Measurements from ENCODE around the gene SND1.

The SND1 gene

DNA sequence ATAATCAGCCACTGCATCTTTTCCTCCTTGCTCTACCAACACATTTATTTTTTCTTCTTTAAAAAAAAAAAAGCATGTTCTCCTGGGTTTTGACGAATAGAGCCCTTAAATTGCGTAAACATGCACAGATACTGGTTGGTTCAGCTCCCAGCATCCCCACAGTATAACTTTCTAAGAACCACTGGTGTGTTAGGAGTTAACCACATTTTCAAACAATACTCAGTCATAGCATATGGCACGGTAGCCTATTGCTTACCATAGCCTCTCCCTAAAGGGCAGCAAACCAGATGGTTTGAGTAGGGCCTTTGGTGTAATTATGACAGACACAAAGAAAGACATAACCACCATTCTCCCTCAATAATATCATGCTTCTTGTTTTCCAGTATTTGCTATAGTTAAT, 234.3 kb downstream of the SND1 start:
- DNase-seq (ENCODE audit: low read depth) = peak; percentile 46
- H3K4me3 ChIP-seq (replicated peaks; ENCODE audit: low read depth, low read length) = no peak overlapping the region
- TF ChIP-seq, protein P1, sequence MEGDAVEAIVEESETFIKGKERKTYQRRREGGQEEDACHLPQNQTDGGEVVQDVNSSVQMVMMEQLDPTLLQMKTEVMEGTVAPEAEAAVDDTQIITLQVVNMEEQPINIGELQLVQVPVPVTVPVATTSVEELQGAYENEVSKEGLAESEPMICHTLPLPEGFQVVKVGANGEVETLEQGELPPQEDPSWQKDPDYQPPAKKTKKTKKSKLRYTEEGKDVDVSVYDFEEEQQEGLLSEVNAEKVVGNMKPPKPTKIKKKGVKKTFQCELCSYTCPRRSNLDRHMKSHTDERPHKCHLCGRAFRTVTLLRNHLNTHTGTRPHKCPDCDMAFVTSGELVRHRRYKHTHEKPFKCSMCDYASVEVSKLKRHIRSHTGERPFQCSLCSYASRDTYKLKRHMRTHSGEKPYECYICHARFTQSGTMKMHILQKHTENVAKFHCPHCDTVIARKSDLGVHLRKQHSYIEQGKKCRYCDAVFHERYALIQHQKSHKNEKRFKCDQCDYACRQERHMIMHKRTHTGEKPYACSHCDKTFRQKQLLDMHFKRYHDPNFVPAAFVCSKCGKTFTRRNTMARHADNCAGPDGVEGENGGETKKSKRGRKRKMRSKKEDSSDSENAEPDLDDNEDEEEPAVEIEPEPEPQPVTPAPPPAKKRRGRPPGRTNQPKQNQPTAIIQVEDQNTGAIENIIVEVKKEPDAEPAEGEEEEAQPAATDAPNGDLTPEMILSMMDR (IDR thresholded peaks at IDR 0.05; ENCODE audit: low read length, missing control alignments) = no peak

DNA sequence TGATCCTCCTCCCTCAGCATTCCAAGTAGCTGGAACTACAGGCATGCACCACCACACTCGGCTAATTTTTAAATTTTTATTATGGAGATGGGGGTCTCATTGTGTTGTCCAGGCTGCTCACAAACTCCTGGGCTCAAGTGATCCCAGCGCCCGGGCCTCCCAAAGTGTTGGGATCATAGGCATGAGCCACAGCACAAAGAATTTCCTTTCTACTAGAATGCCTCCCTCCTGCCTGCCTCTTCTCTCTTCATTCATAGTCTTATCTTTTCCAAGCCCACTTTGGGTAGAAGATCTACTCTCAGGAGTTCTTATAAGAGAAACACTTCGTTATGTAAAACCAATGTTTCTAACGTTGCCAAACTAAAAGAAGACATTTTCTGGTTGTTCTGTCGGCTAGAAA, 235.1 kb downstream of the SND1 start:
- H3K4me3 ChIP-seq (replicated peaks; ENCODE audit: low read depth, low read length) = no peak overlapping the region
- DNase-seq (ENCODE audit: low read depth) = no peak
- TF ChIP-seq, protein P1 (IDR thresholded peaks at IDR 0.05; ENCODE audit: low read length, missing control alignments) = no peak

DNA sequence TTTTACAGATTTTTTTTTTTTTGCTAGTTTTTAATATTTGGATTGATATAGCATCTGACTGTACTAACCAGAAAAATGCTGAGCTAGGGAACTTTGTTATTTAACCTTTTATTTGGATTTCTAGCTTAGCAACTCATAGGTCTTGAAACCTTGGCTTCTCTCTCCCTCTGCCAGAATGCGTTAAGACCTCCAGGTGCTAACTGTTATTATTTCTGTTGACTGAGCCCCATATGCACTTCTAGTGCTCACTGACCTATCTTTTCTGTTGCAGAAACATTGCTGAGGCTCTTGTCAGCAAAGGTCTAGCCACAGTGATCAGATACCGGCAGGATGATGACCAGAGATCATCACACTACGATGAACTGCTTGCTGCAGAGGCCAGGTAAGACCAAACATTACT, 235.6 kb downstream of the SND1 start:
- no peak overlapping the region for H3K4me3 ChIP-seq (replicated peaks; ENCODE audit: low read depth, low read length)
- no peak for DNase-seq (ENCODE audit: low read depth)
- TF ChIP-seq, protein P1 (IDR thresholded peaks at IDR 0.05; ENCODE audit: low read length, missing control alignments) = no peak

DNA sequence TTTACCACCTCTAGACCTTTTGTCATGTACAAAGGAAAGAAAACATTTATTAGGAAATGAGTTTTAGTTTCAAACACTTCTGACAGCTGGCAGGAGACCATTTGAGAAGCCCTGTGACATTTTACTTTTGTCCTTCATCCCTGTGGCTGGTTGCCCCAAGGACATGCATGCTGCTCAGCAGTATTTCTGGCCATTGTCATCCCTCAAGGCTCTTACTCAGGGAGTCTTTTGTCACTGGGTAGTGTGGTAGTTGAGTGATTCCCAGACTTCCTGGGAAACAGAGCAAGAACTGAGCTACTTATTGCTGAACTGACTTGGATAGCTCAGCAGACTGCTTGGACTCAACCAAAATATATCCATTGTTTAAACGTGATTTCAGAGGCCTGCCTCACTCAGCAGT, 236.4 kb downstream of the SND1 start:
- TF ChIP-seq, protein P1 (IDR thresholded peaks at IDR 0.05; ENCODE audit: low read length, missing control alignments) = no peak

DNA sequence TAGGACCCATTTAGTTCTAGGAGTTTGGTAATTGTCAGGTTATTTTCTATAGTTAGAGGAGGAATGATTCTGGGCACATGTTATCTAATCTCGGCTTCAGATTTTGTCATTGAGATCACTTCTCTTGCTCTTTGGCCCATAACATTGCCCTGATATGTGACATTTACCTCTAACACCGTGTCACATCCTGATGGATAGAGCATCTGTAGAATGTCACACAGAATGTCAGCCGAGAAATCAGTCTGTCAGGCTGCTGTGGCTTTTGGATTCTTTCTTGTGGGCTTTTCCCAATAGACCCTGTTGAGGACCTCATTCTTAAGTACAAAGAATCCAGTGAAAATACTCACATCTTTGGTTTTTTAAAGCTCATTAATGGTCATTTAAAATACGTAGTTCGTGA, 236.8 kb downstream of the SND1 start:
- H3K4me3 ChIP-seq (replicated peaks; ENCODE audit: low read depth, low read length) = no peak overlapping the region
- no peak for DNase-seq (ENCODE audit: low read depth)
- TF ChIP-seq, protein P1 (IDR thresholded peaks at IDR 0.05; ENCODE audit: low read length, missing control alignments) = no peak

More for the DNA sequence above, 236.4 kb downstream of the SND1 start:
- no peak overlapping the region for H3K4me3 ChIP-seq (replicated peaks; ENCODE audit: low read depth, low read length)
- DNase-seq (ENCODE audit: low read depth) = no peak

DNA sequence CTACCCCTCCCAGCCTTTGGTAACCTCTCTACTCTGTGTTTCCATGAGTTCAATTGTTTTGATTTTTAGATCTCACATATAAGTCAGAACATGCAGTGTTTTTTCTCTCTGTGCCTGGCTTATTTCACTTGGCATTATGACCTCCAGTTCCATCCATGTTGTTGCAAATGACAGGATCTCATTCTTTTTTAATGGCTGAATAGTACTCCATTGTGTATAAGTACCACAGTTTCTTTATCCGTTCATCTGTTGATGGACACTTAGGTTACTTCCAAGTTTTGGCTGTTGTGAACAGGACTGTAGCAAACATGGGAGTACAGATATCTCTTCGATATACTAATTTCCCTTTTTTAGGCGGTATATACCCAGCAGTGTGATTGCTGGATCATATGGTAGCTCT, 237.7 kb downstream of the SND1 start:
- no peak overlapping the region for H3K4me3 ChIP-seq (replicated peaks; ENCODE audit: low read depth, low read length)
- TF ChIP-seq, protein P1 (IDR thresholded peaks at IDR 0.05; ENCODE audit: low read length, missing control alignments) = no peak
- DNase-seq (ENCODE audit: low read depth) = no peak

DNA sequence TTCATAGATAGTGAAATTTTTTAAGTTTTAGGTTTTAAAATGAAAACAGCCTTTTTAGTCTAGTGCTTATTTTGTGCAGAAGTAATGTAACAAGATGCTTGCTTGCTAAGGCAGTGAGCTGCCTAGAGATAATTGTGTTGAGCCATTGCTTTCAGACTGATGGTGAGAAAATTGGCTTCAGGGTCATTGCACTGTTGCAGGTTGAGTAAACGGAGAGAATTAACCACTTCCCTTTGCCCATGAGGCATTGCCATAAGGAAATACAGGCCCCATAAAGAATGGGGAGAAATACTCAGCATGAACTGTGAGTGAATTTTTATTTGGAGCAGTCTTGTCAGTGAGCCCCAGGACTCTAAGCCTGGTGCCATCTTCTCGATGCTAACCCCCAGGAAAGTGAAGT, 238.7 kb downstream of the SND1 start:
- no peak for DNase-seq (ENCODE audit: low read depth)
- no peak overlapping the region for H3K4me3 ChIP-seq (replicated peaks; ENCODE audit: low read depth, low read length)
- TF ChIP-seq, protein P1 (IDR thresholded peaks at IDR 0.05; ENCODE audit: low read length, missing control alignments) = no peak
